Keratinocyte (primary cell): Measurements from ENCODE around the gene PRKAR1A. TPM values are rescaled to one million over a fixed set of nuclear protein-coding genes. Genes with fewer than 3 reads are reported as not detected.

ENCODE experiments used
- DNase-seq: peaks from one replicate; pipeline ENCODE4 v3.0.0-alpha.2; 2011; ENCODE audit warnings: low read depth, missing footprints, low spot score
- FAIRE-seq: peaks from 2 replicates; lab custom pipeline; 2011; peaks lifted over from hg19 to GRCh38; lab: Jason Lieb, UNC
- H2AFZ ChIP-seq: 2 replicates; pipeline ENCODE4 v1.6.0; 2012; ENCODE audit warnings: low read length, control low read depth, inconsistent platforms; ENCODE audit not compliant: control insufficient read depth
- H3K27ac ChIP-seq: 2 replicates; pipeline ENCODE4 v1.5.1; 2011; ENCODE audit warnings: low read length; ENCODE audit not compliant: control insufficient read depth, insufficient read depth
- H3K27me3 ChIP-seq: 3 replicates; pipeline ENCODE4 v1.6.0; 2011; ENCODE audit warnings: low read length; ENCODE audit not compliant: control insufficient read depth, insufficient read depth; ENCODE audit errors: extremely low read depth
- H3K36me3 ChIP-seq, 2 experiments: 2 replicates in 1 of 2; 3 replicates in 1 of 2; pipeline ENCODE4 v1.5.1; 2011; ENCODE audit warnings: low read length in 2 of 2, mild to moderate bottlenecking in 1 of 2; ENCODE audit not compliant: control insufficient read depth in 2 of 2, insufficient read depth in 2 of 2; ENCODE audit errors: extremely low read depth in 1 of 2
- H3K4me1 ChIP-seq: 3 replicates; pipeline ENCODE4 v1.5.1; 2011; ENCODE audit warnings: low read length; ENCODE audit not compliant: control insufficient read depth, insufficient read depth; ENCODE audit errors: extremely low read depth
- H3K4me2 ChIP-seq: 3 replicates; pipeline ENCODE4 v1.6.0; 2011; ENCODE audit warnings: low read depth, low read length; ENCODE audit not compliant: control insufficient read depth, insufficient read depth; ENCODE audit errors: extremely low read depth
- H3K4me3 ChIP-seq, 3 experiments: fragments of 200-600 bp in 1 of 3; sonication (generic) in 1 of 3; 2 replicates in 2 of 3; 3 replicates in 1 of 3; pipeline ENCODE4 v1.5.1; 2011 to 2016; ENCODE audit warnings: low read length in 3 of 3, mild to moderate bottlenecking in 3 of 3, control low read depth in 2 of 3, inconsistent platforms in 1 of 3, low read depth in 1 of 3, mixed read lengths in 1 of 3, mixed run types in 1 of 3, moderate library complexity in 1 of 3; ENCODE audit not compliant: control insufficient read depth in 2 of 3, insufficient read depth in 2 of 3; ENCODE audit errors: extremely low read depth in 1 of 3
- H3K79me2 ChIP-seq: 2 replicates; pipeline ENCODE4 v1.6.0; 2012; ENCODE audit warnings: low read length; ENCODE audit not compliant: control insufficient read depth, insufficient read depth
- H3K9ac ChIP-seq: 3 replicates; pipeline ENCODE4 v1.6.0; 2011; ENCODE audit warnings: low read length; ENCODE audit not compliant: control insufficient read depth, insufficient read depth; ENCODE audit errors: extremely low read depth
- H3K9me1 ChIP-seq: 3 replicates; pipeline ENCODE4 v1.6.0; 2011; ENCODE audit warnings: low read length; ENCODE audit not compliant: control insufficient read depth, insufficient read depth; ENCODE audit errors: extremely low read depth
- H3K9me3 ChIP-seq: 2 replicates; pipeline ENCODE4 v1.5.1; 2012; ENCODE audit warnings: low read depth, low read length; ENCODE audit not compliant: control insufficient read depth
- H4K20me1 ChIP-seq: 3 replicates; pipeline ENCODE4 v1.6.0; 2011; ENCODE audit warnings: low read length; ENCODE audit not compliant: control insufficient read depth, insufficient read depth; ENCODE audit errors: extremely low read depth
- CTCF ChIP-seq, 3 experiments: IDR thresholded peaks in 1 of 3; conservative IDR thresholded peaks in 1 of 3; optimal IDR thresholded peaks in 1 of 3; 2 replicates in 2 of 3; 3 replicates in 1 of 3; pipeline versions ENCODE3 to v1.5.1; 2011; ENCODE audit warnings: low read length in 3 of 3, mild to moderate bottlenecking in 3 of 3, moderate library complexity in 2 of 3, control low read depth in 1 of 3, inconsistent platforms in 1 of 3; ENCODE audit not compliant: insufficient read depth in 2 of 3; ENCODE audit errors: extremely low read depth in 1 of 3
- EZH2 ChIP-seq: IDR thresholded peaks from one replicate; pipeline ENCODE4 v1.6.1; 2012; ENCODE audit warnings: inconsistent platforms, mild to moderate bottlenecking, low read length, moderate library complexity
- dilution Hi-C: fragments of 300-500 bp; cut with MboI; formaldehyde crosslinking; loops from one replicate; pipeline ENCODE4 v1.7.0; 2020; ENCODE audit warnings: low sequenced_read_pairs; ENCODE audit not compliant: extremely low pct_ligation_motif_present
- polyA plus RNA-seq, 5 experiments: library from polyadenylated mRNA; depleted of rRNA in 3 of 5; stranded (reverse) in 3 of 5; stranded (forward) in 1 of 5; unstranded in 1 of 5; fragments of >200 nt; gene quantifications; 1 replicate in 1 of 5; 2 replicates in 3 of 5; 3 replicates in 1 of 5; pipeline versions ENCODE4 v1.2.1 to v1.2.3, GENCODE V29; 2011 to 2012; ENCODE audit warnings: missing spikeins in 2 of 5, low read depth in 1 of 5, low replicate concordance in 1 of 5

Gene PRKAR1A
- polyA plus RNA-seq, 1 donor (not counting 4 experiments of a cell fraction or from before 2014, with no cell fraction given) = 212 TPM

DNA sequence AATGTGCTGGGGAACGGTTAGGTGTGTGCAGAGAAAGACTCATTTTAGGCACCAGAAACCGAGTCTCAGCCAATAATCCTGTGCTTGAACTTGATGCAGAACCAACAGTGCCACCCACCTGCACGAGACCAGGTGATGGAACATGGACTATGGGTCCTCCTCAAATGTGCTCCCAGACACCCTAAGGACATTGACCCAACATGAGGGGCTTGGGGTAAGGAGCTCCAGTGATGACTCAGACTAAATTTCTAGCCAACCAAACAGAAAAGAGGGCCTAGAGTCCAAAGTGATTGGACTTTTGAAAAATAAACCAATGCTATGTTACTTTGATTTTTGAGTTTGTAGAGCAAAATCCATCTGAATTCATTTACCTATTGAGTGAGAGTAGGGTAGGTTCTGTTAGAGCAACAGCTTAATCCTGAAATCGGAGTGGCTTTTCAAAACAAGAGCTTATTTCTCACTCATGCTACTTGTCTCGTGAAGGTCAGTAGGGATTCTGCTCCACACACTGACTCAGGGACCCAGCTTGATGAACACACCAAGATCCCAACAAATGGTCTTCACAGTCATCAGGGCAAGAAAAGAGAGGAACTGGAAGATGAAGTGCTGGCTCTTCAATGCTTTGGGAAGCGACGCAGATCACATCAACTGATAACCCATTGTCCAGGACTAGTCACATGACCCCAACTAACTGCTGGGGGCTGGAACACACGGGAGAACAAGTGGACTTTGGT, 67.1 kb downstream of the PRKAR1A start:
- no peak for DNase-seq
- Histone ChIP-seq H3K27ac (no peak overlapping the region), H3K79me2 (no peaks in the 10 kb centered on the region), H4K20me1 (no peaks in the 10 kb centered on the region), H3K9me1 (no peaks in the 10 kb centered on the region), H3K36me3 (no peaks in the 10 kb centered on the region), H3K9ac (no peak overlapping the region), H3K27me3 (no peaks in the 10 kb centered on the region), H3K4me1 (no peaks in the 10 kb centered on the region), H3K4me2 (no peak overlapping the region), H3K4me3 (no peak overlapping the region), H2AFZ (no peak overlapping the region), H3K9me3 (no peaks in the 10 kb centered on the region)
- TF ChIP-seq CTCF (optimal IDR thresholded peaks at IDR 0.05 in 1 of 3, IDR thresholded peaks at IDR 0.05 in 1 of 3, conservative IDR thresholded peaks at IDR 0.05 in 1 of 3; ENCODE audit: extremely low read depth in 1 of 3, insufficient read depth in 2 of 3, low read length in 3 of 3) (no peak), EZH2 (no peak)
- dilution Hi-C loops = no loop called here
- FAIRE-seq = no peak

DNA sequence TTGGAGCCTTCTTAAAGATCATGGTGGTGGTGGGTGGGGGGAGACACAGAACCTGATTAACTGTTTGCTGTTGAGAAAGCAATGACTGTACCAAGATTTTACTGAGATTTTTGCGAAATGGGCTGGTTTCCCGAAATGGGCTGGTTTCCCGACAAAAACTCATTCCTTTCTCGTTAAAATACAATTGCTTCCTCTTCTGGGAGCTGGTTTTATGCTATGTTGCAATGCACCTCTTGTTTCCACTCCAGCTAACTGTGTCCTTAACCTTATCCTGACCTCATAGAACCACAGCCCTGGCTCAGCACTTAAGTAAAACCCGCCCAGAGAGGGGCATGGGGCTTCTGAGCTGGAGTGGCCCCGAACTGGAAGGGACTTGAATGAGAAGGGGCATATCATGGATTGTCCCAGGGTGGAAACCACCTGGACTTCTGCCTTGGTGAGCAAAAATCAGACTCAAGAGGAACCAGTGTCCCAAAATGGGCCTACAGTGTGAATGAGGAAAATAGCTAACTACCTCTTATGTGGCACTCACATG, 68.1 kb downstream of the PRKAR1A start:
- Histone ChIP-seq H3K79me2 (no peaks in the 10 kb centered on the region), H2AFZ (no peak overlapping the region), H3K27me3 (no peaks in the 10 kb centered on the region), H3K27ac (no peak overlapping the region), H3K9me3 (no peaks in the 10 kb centered on the region), H3K36me3 (no peaks in the 10 kb centered on the region), H3K9me1 (no peaks in the 10 kb centered on the region), H3K4me2 (no peak overlapping the region), H3K9ac (no peak overlapping the region), H3K4me1 (no peaks in the 10 kb centered on the region), H4K20me1 (no peaks in the 10 kb centered on the region), H3K4me3 (no peak overlapping the region)
- TF ChIP-seq EZH2 (no peak), CTCF (optimal IDR thresholded peaks at IDR 0.05 in 1 of 3, IDR thresholded peaks at IDR 0.05 in 1 of 3, conservative IDR thresholded peaks at IDR 0.05 in 1 of 3; ENCODE audit: extremely low read depth in 1 of 3, insufficient read depth in 2 of 3, low read length in 3 of 3) (no peak)
- DNase-seq = no peak
- FAIRE-seq = no peak
- dilution Hi-C loops = no loop called here
